Ovary (tissue), 9 donors: ENCODE results near the gene CPLX3. TPM values are rescaled to one million over a fixed set of nuclear protein-coding genes. Genes with fewer than 3 reads are reported as not detected.

Experiments used
- DNase-seq, 5 donors: peaks; one replicate each; pipeline ENCODE4 v3.0.0-alpha.2; 2019 to 2020
- H3K27ac ChIP-seq, 2 donors: fragments of 200-600 bp; one replicate each; pipeline versions ENCODE4 v1.5.1 to v1.8.0; 2019 to 2022
- H3K27me3 ChIP-seq: fragments of 200-600 bp; one replicate; pipeline ENCODE4 v1.8.0; 2022
- H3K36me3 ChIP-seq: fragments of 200-600 bp; sonication (generic); one replicate; pipeline ENCODE4 v1.5.1; 2019
- H3K4me1 ChIP-seq: one replicate; pipeline ENCODE4 v1.8.1; 2013; ENCODE audit warnings: mild to moderate bottlenecking, moderate library complexity; ENCODE audit not compliant: insufficient read depth
- H3K4me3 ChIP-seq: fragments of 200-600 bp; sonication (generic); one replicate; pipeline ENCODE4 v1.5.1; 2017
- H3K9me3 ChIP-seq, 2 donors: fragments of 200-600 bp in 1 of 2; sonication (generic) in 1 of 2; one replicate each; pipeline versions ENCODE4 v1.5.1 to v1.8.1; 2013 to 2019; ENCODE audit warnings: mild to moderate bottlenecking in 1 of 2, moderate library complexity in 1 of 2
- CTCF ChIP-seq, 3 donors: fragments of 450-650 bp in 2 of 3; fragments of 200-600 bp in 1 of 3; IDR thresholded peaks; one replicate each; pipeline versions ENCODE4 v1.5.1 to v1.8.0; 2016 to 2022; ENCODE audit warnings: antibody characterized with exemption in 3 of 3, mild to moderate bottlenecking in 1 of 3
- EP300 ChIP-seq: sonication (generic); formaldehyde crosslinking; IDR thresholded peaks from one replicate; pipeline ENCODE4 v1.6.1; 2017; ENCODE audit warnings: antibody characterized with exemption
- POLR2A ChIP-seq: fragments of 450-650 bp; IDR thresholded peaks from one replicate; pipeline ENCODE4 v1.6.1; 2017; ENCODE audit warnings: antibody characterized with exemption, mild to moderate bottlenecking, moderate library complexity
- WGBS, 3 donors: extraction: QIAGEN DNeasy Blood & Tissue Kit in 1 of 3; methylation state at CpG; one replicate each; pipeline versions ENCODE4 v1.1.5 to v1.1.7; 2013 to 2017; 5-methylcytosine and 5-hydroxymethylcytosine counted together
- intact Hi-C, 4 donors: fragments of 100-400 bp; cut with DNase I; formaldehyde crosslinking; loops; one replicate each; pipeline versions ENCODE4 v1.11.0 to v1.15.1; 2022 to 2023
- polyA plus RNA-seq, 2 donors: library from polyadenylated mRNA; stranded (reverse); fragments of 200-250 nt in 1 of 2; fragments of 350-450 nt in 1 of 2; fragmentation: Illumina TruSeq in 1 of 2; extraction: RNeasy Lipid Tissue Mini Kit (QIAGEN cat#74804) in 1 of 2; gene quantifications; one replicate each; pipeline ENCODE4 v1.2.3, GENCODE V29; 2013 to 2014
- total RNA-seq, 7 donors: library from RNA; depleted of rRNA in 2 of 7; stranded (reverse); fragments of >200 nt in 2 of 7; fragmentation: NEBNext Ultra II Directional in 3 of 7; extraction: Animal tissue kit (Norgen Biotek cat#: 25700) in 3 of 7; gene quantifications; one replicate each; pipeline versions ENCODE4 v1.1.0 to v1.2.4, GENCODE V29; 2016 to 2023
- donor health status: DM: no; HTN: no; CAD: no; lungs with moderate emphysema.
- donor health status: DM: no; HTN: no; CAD: no.
- donor health status: Bipolar disorder and iron deficiency.
- donor health status: DM: yes; HTN: yes; CAD: no.
- donor health status: DM: no; HTN: no; CAD: no.
- donor health status: DM: yes; HTN: yes; CAD: no.

CPLX3 gene
- total and polyA plus RNA-seq, 9 donors, result not detected

- no peaks in the 10 kb centered on the region for H3K36me3 ChIP-seq
- WGBS, 3 donors, result 68 to 82% (median 79%) methylated on average over 6 of the region's 6 CpGs
- no peak overlapping the region for H3K4me3 ChIP-seq
- TF ChIP-seq POLR2A (no peak), EP300 (no peak)
- no peak for DNase-seq
- no peak overlapping the region for H3K27ac ChIP-seq
- intact Hi-C loops, result no loop called here
- no peaks in the 10 kb centered on the region for H3K27me3 ChIP-seq
- no peaks in the 10 kb centered on the region for H3K4me1 ChIP-seq
- H3K9me3 ChIP-seq, result no peaks in the 10 kb centered on the region
Measured at GRCh38 chr15:74866090-74866489, 39.7 kb downstream of the CPLX3 start.

GRCh38 chr15:74867466-74868038, 41.1 kb downstream of the CPLX3 start:
- WGBS, 3 donors, result 63 to 68% (median 67%) methylated on average over 1 of the region's 1 CpG
- Histone ChIP-seq H3K4me1 (peaks cover 3% of the 10 kb centered on the region), H3K36me3 (no peaks in the 10 kb centered on the region), H3K27ac (no peak overlapping the region), H3K27me3 (no peaks in the 10 kb centered on the region), H3K9me3 (no peaks in the 10 kb centered on the region), H3K4me3 (no peak overlapping the region)
- no peak for TF ChIP-seq EP300
- no peak for TF ChIP-seq POLR2A
- TF ChIP-seq CTCF (IDR thresholded peaks at IDR 0.05), result no peak
- intact Hi-C loops, result no loop called here
- DNase-seq, result no peak

GRCh38 chr15:74868059-74868458, 41.6 kb downstream of the CPLX3 start:
- 74 to 76% (median 75%) methylated on average over 6 of the region's 6 CpGs for WGBS, 3 donors
- H3K4me3 ChIP-seq, result no peak overlapping the region
- DNase-seq, result no peak
- H3K9me3 ChIP-seq, result no peaks in the 10 kb centered on the region
- no peaks in the 10 kb centered on the region for H3K36me3 ChIP-seq
- intact Hi-C loops, result no loop called here
- TF ChIP-seq POLR2A (no peak), CTCF (IDR thresholded peaks at IDR 0.05) (no peak), EP300 (no peak)
- no peak overlapping the region for H3K27ac ChIP-seq
- H3K4me1 ChIP-seq, result peaks cover 3% of the 10 kb centered on the region
- no peaks in the 10 kb centered on the region for H3K27me3 ChIP-seq

GRCh38 chr15:74869372-74869725, 42.9 kb downstream of the CPLX3 start:
- intact Hi-C loops, result no loop called here
- no peak for DNase-seq
- H3K27me3 ChIP-seq, result no peaks in the 10 kb centered on the region
- no peak overlapping the region for H3K4me3 ChIP-seq
- H3K9me3 ChIP-seq, result no peaks in the 10 kb centered on the region
- H3K27ac ChIP-seq, result no peak overlapping the region
- TF ChIP-seq POLR2A, result no peak
- TF ChIP-seq EP300, result no peak
- no peak for TF ChIP-seq CTCF (IDR thresholded peaks at IDR 0.05)
- H3K4me1 ChIP-seq, result peaks cover 3% of the 10 kb centered on the region
- H3K36me3 ChIP-seq, result no peaks in the 10 kb centered on the region

- TF ChIP-seq EP300, result no peak
- TF ChIP-seq POLR2A, result no peak
- TF ChIP-seq CTCF (IDR thresholded peaks at IDR 0.05), result no peak
- intact Hi-C loops, result loop anchor here in 1 of 4 donors (10.0 kb wide), 1 partner anchor 55 kb away; the partner anchor contains the start of gene LMAN1L
- no peak overlapping the region for H3K4me3 ChIP-seq
- no peak overlapping the region for H3K27ac ChIP-seq
- 52 to 57% (median 55%) methylated on average over 6 of the region's 6 CpGs for WGBS, 3 donors
- peaks cover 3% of the 10 kb centered on the region for H3K4me1 ChIP-seq
- no peaks in the 10 kb centered on the region for H3K36me3 ChIP-seq
- DNase-seq, result no peak
- H3K27me3 ChIP-seq, result no peaks in the 10 kb centered on the region
- no peaks in the 10 kb centered on the region for H3K9me3 ChIP-seq
Measured at GRCh38 chr15:74869726-74870407, 43.4 kb downstream of the CPLX3 start.
